ENCODE results near the gene TNPO3.
A peak's percentile ranks its signal among the peaks of the same experiment; 100 is the strongest.

TNPO3 gene

GRCh38 chr7:129054438-129055293 lies at the start of gene TNPO3:
TNPO3 (minus strand) TSS chr7:129055111; CDS start chr7:129054770, 341 bp downstream.
- DNase-seq = peak; percentile 92

GRCh38 chr7:129103561-129104324 lies 48.8 kb upstream of the TNPO3 start:
- no peak for DNase-seq

- DNase-seq = no peak
These were observed 46.8 kb upstream of the TNPO3 start for GRCh38 chr7:129101746-129102145.

GRCh38 chr7:129100827-129101166 lies 45.9 kb upstream of the TNPO3 start:
- no peak for DNase-seq

DNA sequence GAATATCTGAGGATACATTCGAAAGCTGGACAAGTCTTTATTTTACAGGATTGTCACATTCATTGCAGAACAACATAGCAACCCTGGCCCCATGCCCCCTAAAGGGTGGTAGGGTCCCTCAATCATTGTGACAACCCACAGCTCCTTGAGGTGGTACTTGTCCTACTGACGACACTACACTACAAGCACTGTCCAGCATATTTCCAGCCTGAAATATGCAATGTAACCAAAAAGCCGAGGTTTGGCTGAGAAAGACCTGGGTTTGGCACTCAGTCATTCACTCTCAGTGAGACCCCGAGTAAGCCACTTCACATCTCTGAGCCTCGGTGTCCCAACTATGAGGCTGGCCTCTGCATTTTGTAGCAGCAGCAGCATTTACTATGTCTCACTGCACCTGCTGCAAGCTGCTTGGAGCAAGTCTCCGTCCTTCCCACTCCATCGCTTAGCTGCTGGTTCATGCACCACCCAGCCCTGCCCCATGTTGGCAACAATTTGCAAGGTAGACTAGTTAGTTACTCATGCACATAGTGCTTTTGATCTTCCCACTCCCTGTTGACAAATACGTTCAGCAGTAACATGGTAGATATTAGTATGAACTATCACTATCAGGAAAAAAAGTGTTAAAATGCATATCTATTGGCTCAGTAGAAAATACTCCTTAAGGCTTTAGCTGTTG lies 43.6 kb upstream of the TNPO3 start:
- DNase-seq = no peak

GRCh38 chr7:129095258-129095657 lies 40.3 kb upstream of the TNPO3 start:
- DNase-seq = no peak

DNA sequence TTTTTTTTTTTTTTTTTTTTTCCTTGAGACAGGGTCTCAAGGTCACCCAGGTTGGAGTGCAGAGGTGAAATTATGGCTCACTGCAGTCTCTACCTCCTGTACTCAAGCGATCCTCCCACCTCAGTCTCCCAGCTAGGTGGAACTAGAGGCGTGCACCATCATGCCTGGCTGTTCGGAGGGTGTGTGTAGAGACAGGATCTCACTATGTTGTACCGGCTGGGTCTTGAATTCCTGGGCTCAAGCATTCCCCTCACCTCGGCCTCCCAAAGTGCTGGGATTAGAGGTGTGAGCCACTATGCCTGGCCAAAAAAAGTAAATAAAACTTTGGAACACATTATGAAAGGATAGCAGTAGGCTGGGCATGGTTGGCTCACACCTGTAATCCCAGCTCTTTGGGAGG lies 39.6 kb upstream of the TNPO3 start:
- DNase-seq = no peak

- no peak for DNase-seq
These were observed 39.1 kb upstream of the TNPO3 start for GRCh38 chr7:129093867-129094456.

- DNase-seq = peak; percentile 48
These were observed 36.6 kb upstream of the TNPO3 start for GRCh38 chr7:129091484-129092002.

DNA sequence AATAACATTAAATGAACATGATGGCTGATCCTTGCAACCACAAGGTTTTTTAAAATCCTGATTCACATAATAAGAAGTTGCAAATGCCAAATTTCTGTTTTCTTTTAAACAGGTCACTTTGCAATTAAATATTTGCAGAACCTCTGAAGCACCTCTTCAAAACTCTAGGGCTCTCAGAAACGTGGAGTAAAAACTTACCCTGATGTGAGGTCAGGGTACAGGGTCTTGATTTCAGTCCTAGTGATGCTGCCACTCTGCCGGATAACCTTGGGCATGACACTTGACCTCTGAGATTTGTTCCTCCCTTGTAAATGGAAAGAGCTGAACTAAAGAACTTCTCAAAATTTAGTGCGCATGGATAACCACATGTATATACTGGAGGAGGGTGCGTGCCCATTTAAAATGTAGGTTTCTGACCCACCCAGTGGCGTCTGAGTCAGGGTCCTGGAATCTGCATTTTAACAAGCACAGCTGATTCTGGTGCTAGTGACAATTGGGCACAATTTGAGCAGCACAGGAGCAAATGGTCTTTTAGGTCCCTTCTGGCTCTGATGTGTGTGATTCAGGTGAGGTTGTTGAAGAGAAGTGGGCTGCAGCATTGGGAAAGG lies 35.5 kb upstream of the TNPO3 start:
- no peak for DNase-seq

- DNase-seq = peak; percentile 4
These were observed 34.8 kb upstream of the TNPO3 start for GRCh38 chr7:129089521-129090212.

DNA sequence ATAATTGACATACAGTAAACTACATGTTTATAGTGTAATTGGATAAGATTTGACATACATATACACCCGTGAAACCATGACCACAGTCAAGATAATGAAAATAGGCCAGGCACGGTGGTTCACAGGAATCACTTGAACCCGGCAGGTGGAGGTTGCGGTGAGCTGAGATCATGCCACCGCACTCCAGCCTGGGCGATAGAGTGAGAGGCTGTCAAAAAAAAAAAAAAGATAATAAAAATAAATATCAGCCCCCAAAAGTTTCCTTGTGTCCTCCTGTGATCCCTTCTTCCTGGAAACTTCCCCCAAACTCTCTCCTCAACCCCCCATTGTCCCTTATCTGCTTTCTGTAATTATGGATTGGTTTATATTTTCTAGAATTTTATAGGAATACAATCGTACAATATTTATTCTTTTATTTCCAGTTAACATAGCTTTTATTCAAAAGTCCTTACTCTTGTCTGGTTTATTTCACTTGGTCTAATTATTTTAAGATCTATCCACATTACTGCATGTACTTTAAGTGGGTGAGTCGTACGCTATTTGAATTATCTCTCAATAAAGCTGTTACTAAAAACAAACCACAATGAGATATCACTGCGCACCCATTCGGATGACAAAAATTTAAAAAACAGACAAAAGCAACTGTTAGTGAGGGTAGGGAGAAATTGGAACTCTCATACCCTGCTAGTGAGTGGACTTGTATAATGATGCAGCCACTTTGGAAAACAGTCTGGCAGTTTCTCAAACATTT lies 30.1 kb upstream of the TNPO3 start:
- DNase-seq = no peak

DNA sequence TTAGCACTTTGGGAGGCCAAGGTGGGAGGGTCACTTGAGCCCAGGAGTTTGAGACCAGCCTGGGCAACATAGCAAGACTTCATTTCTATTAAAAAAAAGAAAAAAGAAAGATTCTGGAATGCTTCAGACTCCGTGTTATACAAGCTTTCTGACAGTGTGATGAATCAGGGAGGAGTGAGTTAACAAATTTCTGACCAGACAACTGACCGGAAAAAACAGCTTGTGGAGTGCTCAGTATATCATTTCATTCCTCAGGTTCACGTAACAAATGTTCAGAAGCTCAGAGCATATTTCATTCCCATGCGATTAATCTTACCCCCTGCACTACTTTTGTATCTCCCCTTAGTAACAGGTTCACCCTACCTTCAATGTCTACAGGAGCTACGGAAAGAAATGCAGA lies 28.6 kb upstream of the TNPO3 start:
- DNase-seq = no peak

DNA sequence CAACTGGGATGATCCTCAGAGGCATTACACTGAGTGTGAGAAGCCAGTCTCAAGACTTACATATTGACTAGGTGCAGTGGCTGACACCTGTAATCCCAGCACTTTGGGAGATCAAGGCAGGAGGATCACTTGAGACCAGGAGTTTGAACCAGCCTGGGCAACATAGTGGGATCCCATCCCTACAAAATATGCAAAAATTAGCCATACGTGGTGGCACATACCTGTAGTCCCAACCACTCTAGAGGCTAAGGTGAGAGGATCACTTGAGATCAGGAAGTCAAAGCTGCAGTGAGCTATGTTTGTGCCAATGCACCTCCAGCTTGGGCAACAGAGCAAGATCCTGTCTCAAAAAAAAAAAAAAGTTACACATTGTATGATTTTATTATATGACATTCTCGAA lies 23.5 kb upstream of the TNPO3 start:
- no peak for DNase-seq

DNA sequence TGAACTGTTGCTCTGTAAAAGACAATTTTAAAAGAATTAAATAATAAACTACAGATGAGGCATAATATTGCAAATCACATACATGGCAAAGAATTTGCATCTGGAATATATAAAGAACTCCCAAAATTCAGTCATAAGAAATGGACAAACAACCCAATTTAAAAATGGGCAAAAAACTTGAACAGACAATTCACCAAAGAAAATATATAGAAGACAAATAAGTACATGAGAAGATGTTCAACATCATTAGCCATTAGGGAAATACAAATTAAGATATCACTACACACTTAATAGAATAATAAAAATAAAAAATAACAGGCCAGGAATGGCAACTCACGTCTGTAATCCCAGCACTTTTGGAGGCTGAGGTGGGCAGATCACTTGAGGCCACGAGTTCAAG lies 22.0 kb upstream of the TNPO3 start:
- no peak for DNase-seq

DNA sequence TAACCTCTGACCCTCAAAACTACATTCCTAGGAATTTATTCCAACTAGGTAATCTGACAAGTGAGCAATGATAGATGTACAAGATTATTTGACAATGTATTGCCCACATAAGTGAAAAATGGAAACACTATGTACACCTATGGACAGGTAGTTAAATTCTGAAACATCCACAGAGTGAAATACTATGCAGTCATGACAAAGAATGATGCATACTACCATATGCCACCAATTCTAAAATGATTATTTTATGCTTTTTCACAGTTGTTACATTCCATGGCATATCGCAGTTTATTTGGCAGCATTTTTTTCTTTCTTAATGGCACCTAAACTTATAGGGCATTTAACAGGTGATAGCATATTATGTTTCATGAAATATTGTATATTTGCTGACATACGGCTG lies 20.1 kb upstream of the TNPO3 start:
- DNase-seq = no peak

- DNase-seq = no peak
These were observed 19.5 kb upstream of the TNPO3 start for GRCh38 chr7:129074361-129074871.

- no peak for DNase-seq
These were observed 18.8 kb upstream of the TNPO3 start for GRCh38 chr7:129073738-129074137.

- DNase-seq = no peak
These were observed 18.3 kb upstream of the TNPO3 start for GRCh38 chr7:129073204-129073603.

- DNase-seq = no peak
These were observed 17.6 kb upstream of the TNPO3 start for GRCh38 chr7:129072479-129073011.

- DNase-seq = no peak
These were observed 14.1 kb upstream of the TNPO3 start for GRCh38 chr7:129069021-129069420.
